ENCODE results near the gene FBLN1.
"Not testable (repeated sequence)": the region's sequence is repeated elsewhere in the genome, so short reads cannot be mapped to it uniquely, and the experiment has no call there.

FBLN1 gene

GRCh38 chr22:45528046-45528445 lies 25.4 kb downstream of the FBLN1 start:
- DNase-seq (ENCODE audit: low spot score): no peak

- DNase-seq (ENCODE audit: low spot score): no peak
Observed at GRCh38 chr22:45529105-45529504, 26.4 kb downstream of the FBLN1 start.

- no peak for DNase-seq (ENCODE audit: low spot score)
Observed at GRCh38 chr22:45529971-45530575, 27.4 kb downstream of the FBLN1 start.

GRCh38 chr22:45531441-45532234 lies 29.0 kb downstream of the FBLN1 start:
- no peak for DNase-seq (ENCODE audit: low spot score)

GRCh38 chr22:45532235-45532631 lies 29.6 kb downstream of the FBLN1 start:
- no peak for DNase-seq (ENCODE audit: low spot score)

GRCh38 chr22:45533703-45534102 lies 31.0 kb downstream of the FBLN1 start:
- DNase-seq (ENCODE audit: low spot score): no peak

GRCh38 chr22:45534339-45535192 lies 31.9 kb downstream of the FBLN1 start:
- DNase-seq (ENCODE audit: low spot score): no peak

GRCh38 chr22:45535290-45535689 lies 32.6 kb downstream of the FBLN1 start:
- no peak for DNase-seq (ENCODE audit: low spot score)

GRCh38 chr22:45535835-45536234 lies 33.2 kb downstream of the FBLN1 start:
- not testable (repeated sequence) for DNase-seq (ENCODE audit: low spot score)

- no peak for DNase-seq (ENCODE audit: low spot score)
Observed at GRCh38 chr22:45537734-45538181, 35.1 kb downstream of the FBLN1 start.

GRCh38 chr22:45538281-45538680 lies 35.6 kb downstream of the FBLN1 start:
- DNase-seq (ENCODE audit: low spot score): no peak

GRCh38 chr22:45540122-45540521 lies 37.4 kb downstream of the FBLN1 start:
- no peak for DNase-seq (ENCODE audit: low spot score)

- DNase-seq (ENCODE audit: low spot score): no peak
Observed at GRCh38 chr22:45541382-45541979, 38.8 kb downstream of the FBLN1 start.

GRCh38 chr22:45542001-45542520 lies 39.4 kb downstream of the FBLN1 start:
- no peak for DNase-seq (ENCODE audit: low spot score)

GRCh38 chr22:45542736-45543135 lies 40.1 kb downstream of the FBLN1 start:
- DNase-seq (ENCODE audit: low spot score): not testable (repeated sequence)

- no peak for DNase-seq (ENCODE audit: low spot score)
Observed at GRCh38 chr22:45543243-45543642, 40.6 kb downstream of the FBLN1 start.

GRCh38 chr22:45544588-45545170 lies 42.0 kb downstream of the FBLN1 start:
- no peak for DNase-seq (ENCODE audit: low spot score)

GRCh38 chr22:45546333-45547015 lies 43.8 kb downstream of the FBLN1 start:
- no peak for DNase-seq (ENCODE audit: low spot score)

GRCh38 chr22:45547016-45547345 lies 44.3 kb downstream of the FBLN1 start:
- no peak for DNase-seq (ENCODE audit: low spot score)

- no peak for DNase-seq (ENCODE audit: low spot score)
Observed at GRCh38 chr22:45547731-45548130, 45.0 kb downstream of the FBLN1 start.

GRCh38 chr22:45548247-45548840 lies 45.7 kb downstream of the FBLN1 start:
- DNase-seq (ENCODE audit: low spot score): no peak

Measured in RKO (cell line).